HepG2 (cell line): ENCODE results near the gene DUS1L. TPM values are rescaled to one million over a fixed set of nuclear protein-coding genes. Genes with fewer than 3 reads are reported as not detected.
A peak's percentile ranks its signal among the peaks of the same experiment; 100 is the strongest.

Source experiments
- GTF3A ChIP-seq: sonication (generic); formaldehyde crosslinking; conservative IDR thresholded peaks from 2 replicates; pipeline ENCODE4 v1.4.0; 2020; ENCODE audit warnings: mild to moderate bottlenecking, missing genetic modification reagents
- PRDM10 ChIP-seq: sonication (generic); formaldehyde crosslinking; IDR thresholded peaks from 2 replicates; pipeline ENCODE4 v1.4.0; 2020; ENCODE audit warnings: low read depth, missing genetic modification reagents
- SNAPC4 ChIP-seq: sonication (generic); formaldehyde crosslinking; IDR thresholded peaks from 2 replicates; pipeline ENCODE4 v1.4.0; 2020; ENCODE audit warnings: mild to moderate bottlenecking, missing genetic modification reagents
- USF2 ChIP-seq, 2 experiments: sonication (generic) in 1 of 2; formaldehyde crosslinking in 1 of 2; IDR thresholded peaks; 2 replicates each; pipeline versions ENCODE4 v1.5.1 to v1.6.1; 2011 to 2020; ENCODE audit warnings: borderline replicate concordance in 1 of 2, low read depth in 1 of 2, low read length in 1 of 2, mild to moderate bottlenecking in 1 of 2, missing genetic modification reagents in 1 of 2, moderate library complexity in 1 of 2
- polyA plus RNA-seq, 8 experiments: library from polyadenylated mRNA; depleted of rRNA in 3 of 8; stranded (reverse) in 7 of 8; unstranded in 1 of 8; fragments of >200 nt; fragmentation: Illumina TruSeq in 4 of 8; extraction: Trizol in 4 of 8; gene quantifications; 2 replicates each; pipeline versions ENCODE4 v1.2.1 to v1.2.3, GENCODE V29; 2011 to 2016; ENCODE audit warnings: low read depth in 4 of 8, missing spikeins in 1 of 8, mixed read lengths in 1 of 8; ENCODE audit not compliant: insufficient read depth in 1 of 8
- total RNA-seq, 5 experiments: library from RNA; depleted of rRNA; stranded (reverse); fragments of >200 nt; fragmentation: Illumina TruSeq; extraction: Trizol; gene quantifications; 2 replicates each; pipeline ENCODE4 v1.2.3, GENCODE V29; 2016; ENCODE audit warnings: low read depth in 1 of 5
- TF ChIP-seq, protein P1 (sequence below): sonication (generic); formaldehyde crosslinking; IDR thresholded peaks from 2 replicates; pipeline ENCODE4 v1.5.1; 2020; ENCODE audit warnings: mild to moderate bottlenecking, moderate library complexity, missing genetic modification reagents

The DUS1L gene
- total and polyA plus RNA-seq, 2 of the 13 experiments (the other 11 are each of a cell fraction or from before 2014, with no cell fraction given) = 81.0 to 109 TPM

DNA sequence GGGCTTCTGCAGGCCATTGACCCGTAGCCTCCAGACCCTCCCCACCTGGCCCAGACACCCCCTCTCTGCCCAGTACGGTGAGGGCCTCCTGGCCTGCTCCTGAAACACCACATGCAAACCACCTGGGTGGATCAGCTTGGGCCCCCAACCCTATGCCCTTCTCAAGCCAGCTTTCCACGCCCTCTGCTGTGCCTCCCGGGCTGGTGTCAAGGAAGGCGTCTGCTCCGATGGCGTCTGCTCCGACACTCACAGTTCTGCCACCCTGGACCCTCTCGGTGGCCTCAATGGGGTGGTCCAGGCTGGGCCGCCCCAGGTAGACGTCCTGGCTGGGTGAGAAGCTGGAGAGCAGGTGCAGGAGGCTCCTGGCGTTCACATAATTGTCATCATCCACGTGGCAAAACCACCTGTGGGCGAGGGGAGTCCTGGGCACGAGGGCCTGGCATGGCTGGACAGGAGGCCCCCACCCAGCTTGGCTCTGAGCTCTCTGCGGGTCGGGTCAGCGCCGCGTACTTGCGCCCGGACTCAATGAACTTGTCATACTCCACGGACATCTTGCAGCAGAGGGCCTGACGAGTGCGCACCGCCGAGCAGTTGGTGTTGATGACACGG lies 15.3 kb downstream of the DUS1L start (continued):
- TF ChIP-seq SNAPC4 (CRISPR knock-in tag) (no peak), PRDM10 (no peak), USF2 (IDR thresholded peaks at IDR 0.05; ENCODE audit: low read depth, low read length) (no peak), USF2 (CRISPR knock-in tag; IDR thresholded peaks at IDR 0.05; ENCODE audit: borderline replicate concordance) (no peak), GTF3A (CRISPR knock-in tag) (no peak)
- TF ChIP-seq, protein P1, sequence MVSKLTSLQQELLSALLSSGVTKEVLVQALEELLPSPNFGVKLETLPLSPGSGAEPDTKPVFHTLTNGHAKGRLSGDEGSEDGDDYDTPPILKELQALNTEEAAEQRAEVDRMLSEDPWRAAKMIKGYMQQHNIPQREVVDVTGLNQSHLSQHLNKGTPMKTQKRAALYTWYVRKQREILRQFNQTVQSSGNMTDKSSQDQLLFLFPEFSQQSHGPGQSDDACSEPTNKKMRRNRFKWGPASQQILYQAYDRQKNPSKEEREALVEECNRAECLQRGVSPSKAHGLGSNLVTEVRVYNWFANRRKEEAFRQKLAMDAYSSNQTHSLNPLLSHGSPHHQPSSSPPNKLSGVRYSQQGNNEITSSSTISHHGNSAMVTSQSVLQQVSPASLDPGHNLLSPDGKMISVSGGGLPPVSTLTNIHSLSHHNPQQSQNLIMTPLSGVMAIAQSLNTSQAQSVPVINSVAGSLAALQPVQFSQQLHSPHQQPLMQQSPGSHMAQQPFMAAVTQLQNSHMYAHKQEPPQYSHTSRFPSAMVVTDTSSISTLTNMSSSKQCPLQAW (CRISPR knock-in tag) = peak; percentile 67
